HuH-7.5 (cell line): ENCODE results near the gene VPREB3.

Experiments
- DNase-seq: peaks from one replicate; pipeline ENCODE4 v3.0.0; 2011; ENCODE audit warnings: low spot score

The VPREB3 gene, protein sequence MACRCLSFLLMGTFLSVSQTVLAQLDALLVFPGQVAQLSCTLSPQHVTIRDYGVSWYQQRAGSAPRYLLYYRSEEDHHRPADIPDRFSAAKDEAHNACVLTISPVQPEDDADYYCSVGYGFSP

GRCh38 chr22:23754220-23754919 is at the start of gene VPREB3:
Gene VPREB3 (minus strand): TSS chr22:23754425. CDS start chr22:23754363, 62 bp downstream.
- no peak for DNase-seq

DNA sequence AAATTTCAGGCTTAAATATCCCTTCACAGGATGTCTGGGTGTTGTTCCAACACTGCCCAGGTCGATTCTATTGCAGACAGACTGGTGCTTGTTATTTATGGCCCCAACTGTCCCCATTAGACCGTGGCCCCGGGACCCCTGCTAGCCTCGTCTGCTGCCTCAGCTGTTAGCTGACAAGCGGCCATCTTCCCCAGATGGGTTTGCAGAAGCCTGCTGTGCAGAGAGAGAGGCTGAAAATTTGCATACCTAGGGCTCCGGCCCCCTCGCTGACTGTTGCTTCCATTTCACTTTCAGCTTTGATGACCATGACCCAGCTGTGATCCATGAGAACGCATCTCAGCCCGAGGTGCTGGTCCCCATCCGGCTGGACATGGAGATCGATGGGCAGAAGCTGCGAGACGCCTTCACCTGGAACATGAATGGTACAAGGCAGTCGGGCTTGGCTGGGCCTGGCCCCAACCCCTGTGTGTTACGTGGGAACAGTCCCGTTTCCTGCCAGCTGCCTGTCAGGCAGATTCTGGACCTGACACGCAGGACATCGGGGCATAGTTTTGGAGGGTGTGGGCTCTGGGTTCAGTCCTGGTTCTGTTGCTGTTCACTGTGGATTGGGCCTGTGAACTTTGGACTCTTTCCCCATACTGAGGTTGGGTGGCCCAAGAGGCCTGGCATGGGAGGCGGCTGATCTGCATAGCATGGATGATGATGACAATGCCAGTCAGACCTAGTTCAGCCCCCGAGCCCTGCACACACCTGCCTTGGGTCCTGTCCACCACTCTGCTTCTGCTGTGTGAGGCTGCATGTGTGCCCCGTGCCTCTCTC is 49.0 kb upstream of the VPREB3 start:
- DNase-seq, result no peak

DNA sequence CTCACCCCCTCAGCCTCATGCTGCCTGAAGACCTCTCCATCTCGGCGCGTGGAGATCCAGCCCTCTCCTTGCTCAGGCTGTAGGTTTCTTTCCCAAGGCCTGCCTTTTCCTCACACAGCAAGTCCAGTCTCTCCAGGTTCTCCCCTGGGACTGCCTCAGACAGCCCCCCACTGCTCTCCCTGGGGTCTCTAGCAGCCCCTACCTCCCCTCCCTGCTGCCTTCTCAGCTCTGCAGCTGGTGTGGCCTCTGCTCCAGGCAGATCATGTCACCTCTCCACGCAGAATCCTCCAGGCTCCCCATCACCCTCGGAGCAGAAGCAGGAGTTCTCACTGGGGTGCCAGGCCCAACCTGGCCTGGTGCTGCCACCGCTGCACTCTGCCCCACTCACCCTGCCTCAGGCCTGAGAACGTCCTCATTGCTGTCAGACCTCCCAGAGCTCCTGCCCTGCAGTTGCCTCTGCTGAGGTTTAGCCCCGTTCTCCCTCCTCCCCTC is 47.7 kb upstream of the VPREB3 start:
- no peak for DNase-seq

GRCh38 chr22:23801238-23801821 is 47.1 kb upstream of the VPREB3 start:
- no peak for DNase-seq

- no peak for DNase-seq
These were observed 46.3 kb upstream of the VPREB3 start for GRCh38 chr22:23800297-23801237.

DNA sequence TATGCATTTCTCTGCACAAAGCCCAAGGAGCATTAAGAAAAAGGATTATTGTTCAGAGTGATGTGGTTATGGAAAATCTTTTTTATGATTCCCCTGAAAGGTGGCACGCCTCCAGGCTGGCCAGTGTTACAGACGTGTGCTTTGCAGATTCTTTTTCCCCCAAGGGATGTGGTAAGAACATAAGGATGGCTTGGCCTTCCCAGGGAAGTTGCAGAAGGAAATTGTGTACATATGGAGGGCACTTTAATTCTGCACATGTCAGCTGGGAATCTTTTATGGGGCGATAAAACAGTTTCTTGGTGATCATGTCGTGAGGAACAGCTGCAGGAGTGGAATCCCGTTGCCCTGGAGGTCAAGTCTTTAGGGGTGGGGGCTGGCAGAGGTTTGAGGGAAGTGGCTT is 42.2 kb upstream of the VPREB3 start:
- no peak for DNase-seq

DNA sequence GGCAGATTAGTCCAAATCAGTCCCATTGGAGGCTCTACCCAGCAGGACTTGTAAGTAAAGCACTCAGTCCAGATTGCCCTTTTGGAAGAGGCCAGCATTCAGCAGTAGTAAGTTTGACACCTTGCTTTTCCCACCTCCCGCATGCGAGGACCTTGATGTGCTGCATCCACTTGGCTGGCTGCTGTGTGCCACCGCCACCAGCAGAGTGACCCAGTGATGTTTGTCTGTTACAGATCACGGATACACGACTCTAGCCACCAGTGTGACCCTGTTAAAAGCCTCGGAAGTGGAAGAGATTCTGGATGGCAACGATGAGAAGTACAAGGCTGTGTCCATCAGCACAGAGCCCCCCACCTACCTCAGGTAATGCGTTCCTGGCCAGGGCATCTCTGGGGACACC is 39.1 kb upstream of the VPREB3 start:
- no peak for DNase-seq

DNA sequence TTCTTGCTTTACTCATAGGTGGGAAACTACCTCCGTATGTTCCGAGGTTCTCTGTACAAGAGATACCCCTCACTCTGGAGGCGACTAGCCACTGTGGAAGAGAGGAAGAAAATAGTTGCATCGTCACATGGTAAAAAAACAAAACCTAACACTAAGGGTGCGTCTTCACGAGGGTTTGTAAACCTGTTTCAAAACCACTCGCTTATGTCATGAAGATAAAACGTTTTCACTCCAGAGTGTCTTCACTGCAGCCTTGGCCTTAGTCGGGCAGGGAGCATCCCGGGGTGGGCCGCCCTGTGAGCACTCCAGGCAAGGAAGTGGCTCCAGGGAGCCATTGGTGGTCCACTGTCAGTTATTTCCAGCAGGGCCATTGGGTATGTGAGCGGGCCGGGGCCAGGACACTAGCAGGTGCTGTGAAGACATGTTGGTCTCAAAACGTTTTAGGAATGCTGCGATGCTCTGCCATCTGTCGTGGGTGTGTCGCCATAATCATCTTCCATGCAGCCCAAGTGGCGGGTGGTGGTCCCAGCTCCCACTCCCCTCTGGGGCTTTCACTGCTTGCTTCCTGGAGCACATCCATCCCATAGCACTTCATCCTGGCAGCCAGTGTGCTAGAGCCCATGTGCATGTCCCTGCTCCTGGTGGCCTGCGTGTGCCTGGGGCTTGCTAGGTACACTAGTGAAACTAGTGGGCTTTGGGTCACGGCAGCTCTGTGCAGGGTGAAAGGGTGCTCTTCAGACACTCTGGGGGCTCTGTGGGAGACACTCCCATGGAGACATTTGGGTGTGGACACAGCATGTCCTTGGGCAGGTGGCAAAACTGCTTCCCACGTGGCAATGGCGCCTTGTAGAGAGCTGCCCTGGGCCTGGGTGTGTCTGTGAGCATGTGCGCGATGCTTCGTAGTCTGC is 37.8 kb upstream of the VPREB3 start:
- no peak for DNase-seq

DNA sequence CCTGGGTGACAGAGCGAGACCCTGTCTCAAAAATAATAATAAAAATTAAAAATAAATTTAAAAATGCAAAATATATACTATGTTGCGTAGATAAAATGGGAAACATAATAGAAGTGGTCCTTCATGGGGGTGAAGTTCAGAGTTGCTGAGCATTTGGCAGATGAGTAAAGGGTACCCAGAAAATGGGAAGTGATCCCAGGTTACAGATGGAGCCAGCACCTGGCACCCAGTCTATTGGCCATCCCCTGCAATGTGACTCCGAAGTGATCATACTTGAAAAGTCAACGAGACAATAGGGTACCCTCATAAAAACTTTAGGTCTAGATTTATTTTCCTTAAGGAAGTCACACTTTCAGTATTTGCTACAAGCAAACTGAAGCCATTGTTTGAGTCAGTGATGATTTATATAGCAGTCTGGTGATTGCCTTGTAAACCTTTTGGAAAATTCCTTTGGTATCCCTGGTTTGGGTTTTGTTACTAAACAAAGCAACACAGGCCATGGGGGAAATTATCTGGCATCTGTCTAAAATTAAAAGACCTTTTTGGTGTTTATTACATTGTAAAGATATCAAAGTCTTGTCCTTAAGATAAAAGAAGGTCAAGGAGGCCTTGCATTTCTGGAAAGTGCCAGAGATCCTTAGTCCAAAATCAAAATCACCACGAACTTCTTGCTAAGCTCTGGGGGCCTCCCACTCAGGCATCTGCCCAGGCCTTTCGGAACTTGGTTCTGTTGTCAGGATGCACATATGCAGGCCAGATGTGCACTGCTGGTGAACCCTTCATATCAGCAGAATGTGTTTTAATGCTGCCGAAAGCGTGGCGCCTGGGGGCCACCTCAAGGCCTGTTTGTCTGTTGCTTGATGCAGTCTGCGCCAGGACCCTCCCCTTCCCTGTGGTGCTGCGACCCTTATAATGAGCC is 36.9 kb upstream of the VPREB3 start:
- DNase-seq, result no peak

DNA sequence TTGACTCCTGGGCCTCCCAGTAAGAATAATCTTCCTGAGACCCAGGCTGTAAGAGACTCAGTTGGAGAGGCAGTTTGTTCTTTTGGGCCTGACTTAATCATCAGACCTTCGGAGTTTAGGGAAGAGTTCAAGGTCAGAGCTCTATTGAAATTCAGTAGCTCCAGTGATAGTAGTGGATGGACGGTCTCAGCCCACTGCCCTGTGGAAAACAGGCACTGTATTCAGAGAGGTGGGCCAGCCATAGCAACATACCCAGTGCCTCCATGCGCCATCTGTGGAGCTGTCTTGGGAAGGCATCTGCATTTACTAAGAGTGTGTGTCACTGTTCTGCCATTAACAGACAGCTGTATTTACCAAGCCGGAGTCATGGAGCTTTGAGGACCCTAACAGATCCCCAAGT is 35.4 kb upstream of the VPREB3 start:
- no peak for DNase-seq

DNA sequence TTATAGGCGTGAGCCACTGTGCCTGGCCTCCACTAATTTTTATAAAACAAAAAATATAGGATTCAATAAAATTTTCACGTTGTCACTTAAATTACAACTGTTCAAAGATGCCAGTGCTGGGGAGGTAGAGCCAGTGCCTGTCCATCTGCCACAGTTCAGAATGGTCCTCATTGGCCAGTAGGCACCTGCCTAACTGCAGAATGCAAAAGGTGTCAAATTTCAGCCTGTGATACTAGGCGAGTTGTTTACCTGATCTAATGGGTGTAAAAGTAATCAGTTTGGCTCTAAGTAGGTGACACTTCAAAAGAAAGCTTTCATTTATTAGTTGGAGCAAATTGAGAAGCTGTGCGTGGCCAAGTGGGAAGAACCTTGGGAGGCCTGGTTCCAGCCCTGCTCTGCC is 34.9 kb upstream of the VPREB3 start:
- no peak for DNase-seq

DNA sequence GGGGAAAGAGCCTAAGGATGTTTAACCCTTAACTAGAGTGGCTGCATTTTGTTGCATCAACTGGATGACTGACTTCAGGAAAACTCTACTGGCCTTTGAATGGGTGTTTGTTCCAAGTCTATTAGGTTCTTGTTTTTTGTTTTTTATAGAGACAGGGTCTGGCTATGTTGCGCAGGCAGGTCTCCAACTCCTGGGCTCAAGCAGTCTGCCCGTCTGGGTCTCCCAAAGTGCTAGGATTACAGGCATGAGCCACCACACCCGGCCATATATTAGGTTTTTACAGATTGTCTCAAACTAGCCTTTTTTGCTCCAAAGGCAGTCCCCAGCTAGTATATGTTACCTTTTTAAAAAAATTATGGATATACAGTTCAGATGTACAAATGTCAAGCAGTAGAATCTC is 33.7 kb upstream of the VPREB3 start:
- DNase-seq, result no peak

GRCh38 chr22:23787600-23787896 is 33.3 kb upstream of the VPREB3 start:
- DNase-seq, result no peak

- DNase-seq, result peak; percentile 97
These were observed 32.8 kb upstream of the VPREB3 start, which contains the start of gene SMARCB1 for GRCh38 chr22:23786752-23787599. Gene SMARCB1 (plus strand): TSS chr22:23786966. CDS start chr22:23787170, 204 bp downstream.

- DNase-seq, result no peak
These were observed 32.1 kb upstream of the VPREB3 start for GRCh38 chr22:23786261-23786710.

DNA sequence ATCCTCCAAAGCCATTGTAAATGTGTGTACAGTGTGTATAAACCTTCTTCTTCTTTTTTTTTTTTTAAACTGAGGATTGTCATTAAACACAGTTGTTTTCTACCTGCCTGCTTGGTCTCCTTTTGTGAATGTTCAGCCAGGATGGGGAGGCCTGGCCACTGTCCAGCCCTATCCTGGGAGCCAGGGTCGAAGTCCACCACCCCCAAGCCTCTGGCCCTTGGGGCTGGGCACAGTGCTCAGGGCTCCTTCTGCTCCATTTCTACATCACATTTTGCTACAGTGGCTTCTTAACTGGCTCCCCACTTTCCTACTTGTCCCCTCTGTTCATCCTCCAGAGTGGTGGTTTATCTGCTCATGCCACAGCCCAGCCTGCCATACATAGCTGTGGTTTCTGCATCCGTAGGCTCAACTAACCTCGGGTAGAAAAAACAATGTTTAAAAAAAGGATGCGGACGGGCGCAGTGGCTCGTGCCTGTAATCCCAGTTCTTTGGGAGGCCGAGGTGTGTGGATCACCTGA is 30.0 kb upstream of the VPREB3 start:
- peak; percentile 75 for DNase-seq

GRCh38 chr22:23783265-23784150 is 29.3 kb upstream of the VPREB3 start:
- no peak for DNase-seq
